ENCODE measurements around the gene AKAP13. TPM values are rescaled to one million over a fixed set of nuclear protein-coding genes. Genes with fewer than 3 reads are reported as not detected.

AKAP13 gene
- total RNA-seq, 2 experiments from 2014 or later, result 282 to 304 TPM

- DNase-seq (no peak), ATAC-seq (ENCODE audit: poor library complexity) (no peak)
- Mint-ChIP-seq H3K9me3 (no peaks in the 10 kb centered on the region), H3K27ac (no peak overlapping the region), H3K4me1 (ENCODE audit: low read depth) (peaks cover 51% of the 10 kb centered on the region), H3K36me3 (ENCODE audit: low read depth) (peaks cover 9% of the 10 kb centered on the region), H3K4me3 (no peak overlapping the region), H3K27me3 (no peaks in the 10 kb centered on the region)
- Histone ChIP-seq H3K4me3 (ENCODE audit: low read length) (no peak overlapping the region), H3K27me3 (ENCODE audit: control insufficient read depth in 1 of 2, insufficient read depth in 2 of 2, low read length in 2 of 2) (no peaks in the 10 kb centered on the region), H3K9me3 (ENCODE audit: control insufficient read depth in 1 of 2, insufficient read depth in 1 of 2, low read length in 2 of 2) (no peaks in the 10 kb centered on the region), H3K36me3 (ENCODE audit: insufficient read depth, low read length) (no peaks in the 10 kb centered on the region), H3K27ac (ENCODE audit: low read depth in 1 of 2, low read length in 2 of 2) (no peak overlapping the region), H3K4me1 (ENCODE audit: insufficient read depth, low read length) (peaks cover 36% of the 10 kb centered on the region)
- TF ChIP-seq CTCF (IDR thresholded peaks at IDR 0.05), result no peak
- POLR2A ChIA-PET, result interaction anchor here (1.4 kb wide), 1 partner anchor 38 kb away, joined by 3 read pairs; no protein-coding TSS in a partner anchor
- CTCF ChIA-PET, result no interaction called here
- intact Hi-C loops (cut with DNase I, micrococcal nuclease), result loop anchor here in 1 of 2 experiments (10.0 kb wide), 1 partner anchor 319 kb away; no protein-coding TSS in a partner anchor
Measured at GRCh38 chr15:85386261-85386660, 5.9 kb downstream of the AKAP13 start.

- no peak overlapping the region for H3K4me3 ChIP-seq (ENCODE audit: low read length)
- intact Hi-C loops (cut with DNase I, micrococcal nuclease), result loop anchor here in 1 of 2 experiments (10.0 kb wide), 1 partner anchor 316 kb away; no protein-coding TSS in a partner anchor
- no peak overlapping the region for H3K4me3 Mint-ChIP-seq
Measured at GRCh38 chr15:85388566-85389305, 8.3 kb downstream of the AKAP13 start.

GRCh38 chr15:85389306-85389650 lies 8.9 kb downstream of the AKAP13 start:
- TF ChIP-seq CTCF (IDR thresholded peaks at IDR 0.05), result no peak
- Mint-ChIP-seq H3K27me3 (no peaks in the 10 kb centered on the region), H3K4me1 (ENCODE audit: low read depth) (peaks cover 42% of the 10 kb centered on the region), H3K9me3 (no peaks in the 10 kb centered on the region), H3K27ac (no peak overlapping the region), H3K36me3 (ENCODE audit: low read depth) (peaks cover 4% of the 10 kb centered on the region), H3K4me3 (no peak overlapping the region)
- no peaks in the 10 kb centered on the region for H3K36me3 ChIP-seq (ENCODE audit: insufficient read depth, low read length)
- no peaks in the 10 kb centered on the region for H3K27me3 ChIP-seq (ENCODE audit: control insufficient read depth in 1 of 2, insufficient read depth in 2 of 2, low read length in 2 of 2)
- intact Hi-C loops (cut with DNase I, micrococcal nuclease), result loop anchor here in 1 of 2 experiments (10.0 kb wide), 1 partner anchor 316 kb away; no protein-coding TSS in a partner anchor
- no peak overlapping the region for H3K4me3 ChIP-seq (ENCODE audit: low read length)
- ATAC-seq (ENCODE audit: poor library complexity), result no peak
- POLR2A ChIA-PET, result interaction anchor here (2.0 kb wide), 1 partner anchor 9 kb away, joined by 8 read pairs; the partner anchor contains the start of gene AKAP13
- DNase-seq, result no peak
- CTCF ChIA-PET, result interaction anchor here (0.8 to 1.2 kb wide), 3 partner anchors 10 to 26 kb away, joined by 3 read pairs; no protein-coding TSS in a partner anchor
- no peaks in the 10 kb centered on the region for H3K9me3 ChIP-seq (ENCODE audit: control insufficient read depth in 1 of 2, insufficient read depth in 1 of 2, low read length in 2 of 2)
- peaks cover 21% of the 10 kb centered on the region for H3K4me1 ChIP-seq (ENCODE audit: insufficient read depth, low read length)
- no peak overlapping the region for H3K27ac ChIP-seq (ENCODE audit: low read depth in 1 of 2, low read length in 2 of 2)

More at GRCh38 chr15:85388566-85389305, 8.3 kb downstream of the AKAP13 start:
- H3K36me3 ChIP-seq (ENCODE audit: insufficient read depth, low read length), result no peaks in the 10 kb centered on the region
- ATAC-seq (ENCODE audit: poor library complexity) (no peak), DNase-seq (no peak)
- no peaks in the 10 kb centered on the region for H3K27me3 ChIP-seq (ENCODE audit: control insufficient read depth in 1 of 2, insufficient read depth in 2 of 2, low read length in 2 of 2)
- H3K27ac ChIP-seq (ENCODE audit: low read depth in 1 of 2, low read length in 2 of 2), result no peak overlapping the region
- no peaks in the 10 kb centered on the region for H3K27me3 Mint-ChIP-seq
- H3K36me3 Mint-ChIP-seq (ENCODE audit: low read depth), result peaks cover 4% of the 10 kb centered on the region
- H3K9me3 ChIP-seq (ENCODE audit: control insufficient read depth in 1 of 2, insufficient read depth in 1 of 2, low read length in 2 of 2), result no peaks in the 10 kb centered on the region
- H3K27ac Mint-ChIP-seq, result no peak overlapping the region
- H3K4me1 Mint-ChIP-seq (ENCODE audit: low read depth), result peaks cover 41% of the 10 kb centered on the region
- no peak for TF ChIP-seq CTCF (IDR thresholded peaks at IDR 0.05)
- peaks cover 22% of the 10 kb centered on the region for H3K4me1 ChIP-seq (ENCODE audit: insufficient read depth, low read length)
- ChIA-PET CTCF (interaction anchor here (0.8 to 1.2 kb wide), 4 partner anchors 10 to 26 kb away, joined by 3 to 4 read pairs (median 3); no protein-coding TSS in a partner anchor), POLR2A (interaction anchor here (2.0 kb wide), 1 partner anchor 9 kb away, joined by 8 read pairs; the partner anchor contains the start of gene AKAP13)
- H3K9me3 Mint-ChIP-seq, result no peaks in the 10 kb centered on the region
